GM08714 (cell line): ENCODE data around the gene PRPSAP1.
"Not testable (repeated sequence)": the region's sequence is repeated elsewhere in the genome, so short reads cannot be mapped to it uniquely, and the experiment has no call there.

ENCODE experiments used
- H3K4me3 ChIP-seq: fragments of 200-500 bp; sonication (Bioruptor generic); 2 replicates; pipeline ENCODE4 v1.5.1; 2014; ENCODE audit warnings: mild to moderate bottlenecking, low read length, inconsistent platforms
- ZNF274 ChIP-seq: IDR thresholded peaks from 2 replicates; pipeline ENCODE4 v1.6.1; 2012; ENCODE audit warnings: mild to moderate bottlenecking, low read depth, low read length

The PRPSAP1 gene

GRCh38 chr17:76359375-76359774 lies 5.7 kb upstream of the PRPSAP1 start:
- H3K4me3 ChIP-seq = no peak overlapping the region
- TF ChIP-seq ZNF274 = no peak

DNA sequence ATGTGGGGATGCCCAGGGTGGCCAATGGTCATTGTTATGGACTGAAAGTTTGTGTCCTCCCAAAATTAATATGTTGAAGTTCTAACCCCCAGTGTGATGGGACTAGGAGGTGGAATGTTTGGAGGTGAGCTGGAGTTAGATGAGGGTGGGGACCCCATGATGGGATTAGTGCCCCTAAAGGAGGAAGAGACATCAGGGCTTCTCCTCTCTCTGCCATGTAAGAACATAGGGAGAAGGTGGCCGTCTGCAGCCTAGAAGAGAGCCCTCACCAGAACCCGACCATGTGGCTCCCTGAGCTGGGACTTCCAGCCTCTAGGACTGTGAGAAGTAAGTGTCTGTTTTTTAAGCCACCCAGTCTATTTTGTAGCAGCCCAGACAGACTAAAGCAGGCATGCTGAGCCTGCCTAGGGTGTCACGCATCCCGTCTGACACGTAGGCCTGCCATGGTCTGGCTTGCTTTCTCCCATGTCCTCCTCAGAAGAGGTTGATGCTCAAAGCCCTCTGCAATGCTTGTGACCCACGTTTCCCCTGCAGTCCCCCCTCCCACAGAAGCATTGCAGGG lies 4.0 kb upstream of the PRPSAP1 start:
- H3K4me3 ChIP-seq = no peak overlapping the region
- TF ChIP-seq ZNF274 = no peak

DNA sequence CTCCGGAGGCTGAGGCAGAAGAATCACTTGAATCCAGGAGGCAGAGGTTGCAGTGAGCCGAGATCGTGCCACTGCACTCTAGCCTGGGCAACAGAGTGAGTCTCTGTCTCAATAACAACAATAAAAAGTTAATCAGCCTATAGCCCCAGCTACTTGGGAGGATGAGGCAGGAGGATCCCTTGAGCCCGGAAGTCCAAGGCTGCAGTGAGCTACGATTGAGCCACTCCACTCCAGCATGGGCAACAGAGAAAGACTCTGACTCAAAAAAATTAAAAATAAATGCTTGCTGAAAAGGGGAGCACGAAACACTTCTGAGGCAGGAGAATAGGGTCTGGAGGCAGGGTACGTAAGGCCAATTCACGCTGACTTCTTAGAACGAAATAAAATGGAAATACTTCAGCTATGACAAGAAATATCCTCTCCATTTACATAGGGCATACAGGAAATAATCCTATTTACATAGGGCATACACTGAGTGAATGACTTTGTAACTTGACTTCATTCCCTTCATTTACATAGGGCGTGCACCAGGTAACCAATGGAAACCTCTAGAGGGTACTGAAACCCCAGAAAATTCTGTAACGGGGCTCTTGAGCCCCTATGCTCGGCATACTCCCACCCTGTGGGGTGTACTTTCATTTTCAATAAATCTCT lies 3.2 kb upstream of the PRPSAP1 start:
- H3K4me3 ChIP-seq = no peak overlapping the region
- TF ChIP-seq ZNF274 = no peak

DNA sequence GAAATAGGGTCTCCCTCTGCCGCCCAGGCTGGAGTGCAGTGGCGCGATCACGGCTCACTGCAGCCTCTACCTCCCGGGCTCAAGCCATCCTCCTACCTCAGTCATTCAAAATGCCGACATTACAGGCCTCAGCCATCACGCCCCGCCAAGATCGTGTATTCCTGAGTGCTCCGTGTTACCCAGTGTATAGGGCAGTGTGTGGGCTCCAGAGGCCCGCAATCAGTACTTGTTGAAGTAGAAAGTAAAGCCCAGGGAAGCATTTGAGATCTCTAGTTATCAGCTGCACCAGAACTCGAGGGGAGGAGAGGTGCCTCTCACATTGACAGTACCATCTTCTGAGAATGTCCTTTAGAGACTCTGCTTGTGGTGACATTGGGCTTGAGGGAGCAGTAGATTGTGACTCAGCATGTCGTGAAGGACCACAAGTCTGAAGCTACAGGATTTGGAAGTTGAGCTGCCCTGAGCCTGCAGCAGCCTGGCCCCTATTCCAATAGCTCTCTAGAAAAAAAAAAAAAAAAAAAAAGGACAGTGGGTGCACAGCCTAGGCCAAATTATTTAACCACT lies 1.1 kb upstream of the PRPSAP1 start:
- TF ChIP-seq ZNF274 = no peak
- H3K4me3 ChIP-seq = no peak overlapping the region

DNA sequence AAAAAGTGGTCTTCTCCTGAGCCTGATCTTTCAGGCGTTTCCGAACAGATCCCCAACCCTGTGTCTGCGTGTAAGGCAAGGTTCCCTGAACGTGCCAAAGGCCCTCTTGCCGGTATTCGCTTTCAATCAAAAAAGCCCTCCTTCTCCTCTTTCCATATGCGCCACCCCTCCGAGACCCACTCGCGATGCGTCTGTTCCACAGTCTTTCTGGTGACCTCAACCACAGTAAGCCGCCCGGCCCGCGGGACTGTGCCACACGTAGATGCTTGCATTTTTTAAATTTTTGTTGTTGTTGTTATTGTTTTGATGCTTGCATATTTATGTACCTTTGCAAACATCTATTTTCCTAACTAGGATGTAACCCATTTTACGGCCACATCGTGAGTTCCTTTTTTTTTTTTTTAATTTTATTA lies 607 bp upstream of the PRPSAP1 start:
- H3K4me3 ChIP-seq = peak overlapping the region; percentile 67; the same call in 1 of the 2 replicates
- no peak for TF ChIP-seq ZNF274

DNA sequence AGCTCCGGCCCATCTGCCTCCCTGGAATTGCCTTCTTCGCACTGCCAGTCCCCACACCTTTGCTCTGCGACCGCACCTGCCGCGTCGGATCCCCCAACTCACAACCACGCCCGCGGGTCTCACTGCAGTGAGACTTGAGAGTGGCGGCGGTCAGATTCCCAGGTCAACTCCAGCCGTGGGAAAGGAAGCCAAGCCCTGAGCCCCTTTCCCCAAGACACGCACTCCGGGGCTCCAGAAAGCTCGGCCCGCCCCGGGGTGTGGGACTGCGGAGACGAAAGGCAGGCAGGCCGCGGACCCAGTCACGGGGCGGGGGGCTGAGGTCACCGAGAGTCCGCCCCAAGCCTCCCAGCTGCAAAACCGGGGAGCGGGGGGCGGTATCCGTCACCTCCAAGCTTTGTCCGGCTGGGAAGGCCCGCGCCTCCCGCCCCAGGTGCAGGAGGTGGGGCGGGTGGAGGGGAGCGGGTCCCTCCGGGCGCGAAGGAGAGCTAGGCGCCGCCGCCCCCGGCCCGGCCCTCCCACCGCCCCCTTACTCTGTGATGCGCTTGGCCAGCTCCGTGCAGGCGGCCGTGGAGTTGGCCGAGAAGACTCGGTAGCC lies 615 bp downstream of the PRPSAP1 start:
- peak overlapping the region; percentile 67 for H3K4me3 ChIP-seq
- no peak for TF ChIP-seq ZNF274

DNA sequence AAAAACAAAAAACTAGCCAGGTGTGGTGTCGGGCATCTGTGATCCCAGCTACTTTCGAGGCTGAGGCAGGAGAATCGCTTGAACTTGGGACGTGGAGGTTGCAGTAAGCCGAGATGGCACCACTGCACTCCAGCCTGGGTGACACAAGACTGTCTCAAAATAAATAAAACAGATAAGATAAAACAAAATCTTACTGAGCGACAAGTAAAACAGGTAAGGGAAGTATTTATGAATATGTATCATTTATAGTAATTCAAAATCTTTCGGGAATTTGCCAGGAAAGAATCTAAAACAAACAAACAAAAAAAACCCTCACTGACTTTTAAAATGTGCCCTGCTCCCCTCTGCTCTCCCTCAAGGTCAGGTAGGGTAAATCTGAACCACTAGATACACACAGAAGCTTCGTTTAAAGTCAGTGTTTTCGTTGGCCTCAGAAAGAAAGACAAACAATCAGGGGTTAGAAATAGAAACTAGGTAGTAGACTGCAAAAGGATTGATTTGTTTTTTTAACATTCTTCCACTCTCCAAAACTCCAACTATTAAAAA lies 2.1 kb downstream of the PRPSAP1 start:
- H3K4me3 ChIP-seq = no peak overlapping the region
- TF ChIP-seq ZNF274 = no peak

DNA sequence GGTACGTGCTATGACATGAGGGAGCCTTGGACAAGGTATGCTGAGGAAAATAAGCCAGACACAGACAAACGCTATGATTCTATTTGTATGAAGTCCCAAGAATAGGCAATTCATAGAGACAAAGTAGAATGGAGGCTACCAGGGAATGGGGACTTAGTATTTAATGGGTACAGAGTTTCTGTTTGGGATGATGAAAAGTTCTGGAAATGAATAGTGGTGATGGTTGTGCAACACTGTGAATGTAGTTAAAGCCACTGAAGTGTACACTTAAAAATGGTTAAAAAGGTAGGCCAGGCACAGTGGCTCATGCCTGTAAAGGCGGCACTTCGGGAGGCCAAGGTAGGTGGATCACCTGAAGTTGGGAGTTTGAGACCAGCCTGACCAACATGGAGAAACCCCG lies 3.3 kb downstream of the PRPSAP1 start:
- no peak overlapping the region for H3K4me3 ChIP-seq
- no peak for TF ChIP-seq ZNF274

DNA sequence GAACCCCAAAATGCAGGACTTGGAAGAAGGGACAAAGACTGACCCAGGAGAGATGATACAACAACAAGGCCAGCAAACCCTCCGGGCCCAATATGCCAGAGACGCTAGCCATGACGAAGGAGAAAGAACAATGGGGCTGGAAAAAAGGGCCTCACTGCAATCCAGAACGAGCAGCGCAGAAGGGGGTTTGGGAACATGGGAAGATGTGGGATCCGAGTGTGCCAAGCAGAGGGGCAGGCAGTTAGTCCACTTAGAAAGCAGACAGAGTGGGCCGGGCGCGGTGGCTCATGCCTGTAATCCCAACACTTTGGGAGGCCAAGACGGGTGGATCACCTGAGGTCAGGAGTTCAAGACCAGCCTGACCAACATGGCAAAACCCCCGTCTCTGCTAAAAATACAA lies 6.8 kb downstream of the PRPSAP1 start:
- H3K4me3 ChIP-seq = not testable (repeated sequence)

DNA sequence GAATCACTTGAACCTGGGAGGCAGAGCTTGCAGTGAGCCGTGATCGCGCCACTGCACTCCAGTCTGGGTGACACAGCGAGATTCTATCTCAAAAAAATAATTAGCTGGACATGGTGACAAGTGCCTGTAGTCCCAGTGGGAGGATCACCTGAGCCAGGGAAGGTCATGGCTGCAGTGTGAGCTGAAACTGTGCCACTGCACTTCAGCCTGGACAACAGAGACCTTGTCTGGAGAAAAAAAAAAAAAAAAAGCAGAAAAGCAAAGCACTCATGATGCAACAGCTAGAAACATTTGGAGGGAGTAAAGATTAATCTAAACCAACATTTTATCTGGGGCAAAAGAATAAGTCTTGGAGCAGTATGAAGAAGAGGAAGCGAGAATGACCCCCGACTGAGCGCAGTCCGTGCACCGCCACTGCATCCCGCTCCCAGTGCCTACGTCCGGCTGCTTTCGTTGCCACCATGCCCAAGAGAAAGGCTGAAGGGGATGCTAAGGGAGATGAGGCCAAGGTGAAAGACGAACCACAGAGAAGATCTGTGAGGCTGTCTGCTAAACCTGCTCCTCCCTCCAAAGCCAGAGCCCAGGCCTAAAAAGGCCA lies 8.2 kb downstream of the PRPSAP1 start:
- TF ChIP-seq ZNF274 = no peak
- H3K4me3 ChIP-seq = no peak overlapping the region

DNA sequence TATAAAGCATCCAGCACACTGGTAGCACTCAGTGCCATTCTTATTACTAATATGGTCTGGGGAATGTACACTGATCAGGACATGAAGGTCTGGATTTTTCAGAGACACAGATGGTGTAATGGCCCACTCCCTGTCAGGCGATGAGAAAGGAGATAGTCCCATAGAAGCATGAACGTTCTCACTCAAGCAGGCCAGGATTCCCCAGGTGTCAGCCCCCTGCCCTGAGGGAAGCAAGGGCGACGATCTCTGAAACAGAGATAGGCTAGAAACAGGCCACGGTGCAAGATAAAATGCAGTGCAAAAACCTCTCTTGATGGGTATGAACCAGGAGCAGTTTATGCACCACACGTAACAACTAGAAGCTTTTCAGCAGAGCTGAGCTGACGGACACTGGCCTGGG lies 10.6 kb downstream of the PRPSAP1 start:
- no peak for TF ChIP-seq ZNF274
- no peak overlapping the region for H3K4me3 ChIP-seq

DNA sequence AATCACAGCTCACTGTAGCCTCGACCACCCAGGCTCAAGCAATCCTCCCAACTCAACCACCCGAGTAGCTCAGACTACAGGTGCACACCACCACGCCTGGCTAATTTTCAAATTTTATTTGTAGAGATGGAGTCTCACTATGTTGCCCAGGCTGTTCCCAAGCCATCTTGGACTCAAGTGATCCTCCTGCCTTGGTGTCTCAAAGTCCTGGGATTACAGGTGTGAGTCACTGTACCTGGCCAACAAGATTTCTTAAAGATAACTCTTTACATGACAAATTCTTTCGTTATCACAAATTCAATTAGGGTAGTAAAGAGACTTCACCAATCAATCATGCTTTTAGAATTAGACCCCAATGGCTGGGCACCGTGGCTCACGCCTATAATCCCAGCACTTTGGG lies 12.4 kb downstream of the PRPSAP1 start:
- H3K4me3 ChIP-seq = no peak overlapping the region
- no peak for TF ChIP-seq ZNF274

- no peak overlapping the region for H3K4me3 ChIP-seq
- no peak for TF ChIP-seq ZNF274
Observed at GRCh38 chr17:76337413-76337777, 16.3 kb downstream of the PRPSAP1 start.

GRCh38 chr17:76336756-76337412 lies 16.8 kb downstream of the PRPSAP1 start:
- no peak overlapping the region for H3K4me3 ChIP-seq

DNA sequence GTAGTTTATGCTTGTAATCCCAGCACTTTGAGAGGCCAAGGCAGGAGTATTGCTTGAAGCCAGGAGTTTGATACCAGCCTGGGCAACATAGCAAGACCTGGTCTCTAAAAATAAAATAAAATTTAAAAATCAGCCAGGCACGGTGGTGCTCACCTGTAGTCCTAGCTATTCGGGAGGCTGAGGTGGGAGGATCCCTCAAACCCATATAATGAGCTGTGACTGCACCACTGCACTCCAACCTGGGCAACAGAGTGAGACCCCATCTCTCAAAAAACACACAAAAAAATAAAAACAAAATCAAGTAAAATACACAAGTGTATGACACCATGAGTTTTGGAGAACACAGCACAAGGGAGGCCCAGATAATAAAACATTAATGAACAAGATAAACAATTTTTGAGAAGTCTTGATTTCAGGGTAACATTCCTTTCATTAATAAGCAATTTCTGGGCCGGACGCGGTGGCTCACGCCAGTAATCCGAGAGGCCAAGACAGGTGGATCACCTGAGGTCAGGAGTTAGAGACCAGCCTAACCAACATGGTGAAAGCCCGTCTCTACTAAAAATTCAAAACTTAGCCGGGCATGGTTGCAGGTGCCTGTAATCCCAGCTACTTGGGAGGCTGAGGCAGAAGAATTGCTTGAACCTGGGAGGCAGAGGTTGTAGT lies 17.9 kb downstream of the PRPSAP1 start:
- H3K4me3 ChIP-seq = no peak overlapping the region
- no peak for TF ChIP-seq ZNF274

More at GRCh38 chr17:76336756-76337412, 16.8 kb downstream of the PRPSAP1 start:
- no peak for TF ChIP-seq ZNF274
